ENCODE results near the gene MTMR1.

The MTMR1 gene

GRCh38 chrX:150773634-150774033 is 80.4 kb downstream of the MTMR1 start:
- TF ChIP-seq CTCF (IDR thresholded peaks at IDR 0.05; ENCODE audit: low read depth, low read length): no peak
- no peak for DNase-seq (ENCODE audit: low read depth in 2 of 2)
- H3K4me3 ChIP-seq (replicated peaks in 1 of 2; ENCODE audit: low read depth in 2 of 2, low read length in 2 of 2): no peak overlapping the region

- no peak for TF ChIP-seq CTCF (IDR thresholded peaks at IDR 0.05; ENCODE audit: low read depth, low read length)
- DNase-seq (ENCODE audit: low read depth in 2 of 2): no peak
- no peak overlapping the region for H3K4me3 ChIP-seq (replicated peaks in 1 of 2; ENCODE audit: low read depth in 2 of 2, low read length in 2 of 2)
These were observed 81.8 kb downstream of the MTMR1 start for GRCh38 chrX:150774798-150775568.

GRCh38 chrX:150775569-150776350 is 82.6 kb downstream of the MTMR1 start:
- TF ChIP-seq CTCF (IDR thresholded peaks at IDR 0.05; ENCODE audit: low read depth, low read length): no peak
- DNase-seq (ENCODE audit: low read depth in 2 of 2): no peak
- no peak overlapping the region for H3K4me3 ChIP-seq (replicated peaks in 1 of 2; ENCODE audit: low read depth in 2 of 2, low read length in 2 of 2)

- DNase-seq (ENCODE audit: low read depth in 2 of 2): no peak
- no peak for TF ChIP-seq CTCF (IDR thresholded peaks at IDR 0.05; ENCODE audit: low read depth, low read length)
- H3K4me3 ChIP-seq (replicated peaks in 1 of 2; ENCODE audit: low read depth in 2 of 2, low read length in 2 of 2): no peak overlapping the region
These were observed 84.3 kb downstream of the MTMR1 start for GRCh38 chrX:150777328-150777992.

- H3K4me3 ChIP-seq (replicated peaks in 1 of 2; ENCODE audit: low read depth in 2 of 2, low read length in 2 of 2): no peak overlapping the region
- TF ChIP-seq CTCF (IDR thresholded peaks at IDR 0.05; ENCODE audit: low read depth, low read length): no peak
- DNase-seq (ENCODE audit: low read depth in 2 of 2): no peak
These were observed 86.2 kb downstream of the MTMR1 start for GRCh38 chrX:150779385-150779784.

- no peak for DNase-seq (ENCODE audit: low read depth in 2 of 2)
- no peak overlapping the region for H3K4me3 ChIP-seq (replicated peaks in 1 of 2; ENCODE audit: low read depth in 2 of 2, low read length in 2 of 2)
- no peak for TF ChIP-seq CTCF (IDR thresholded peaks at IDR 0.05; ENCODE audit: low read depth, low read length)
These were observed 88.5 kb downstream of the MTMR1 start for GRCh38 chrX:150781677-150782076.
